HEK293 (cell line): ENCODE data around the gene PPP2R2B.

Source experiments
- CTCF ChIP-seq: fragments of 450-650 bp; formaldehyde crosslinking; IDR thresholded peaks from 2 replicates; pipeline ENCODE4 v1.5.1; 2016; ENCODE audit warnings: missing biosample characterization, missing genetic modification characterization
- MEIS1 ChIP-seq: sonication (generic); formaldehyde crosslinking; IDR thresholded peaks from 2 replicates; pipeline ENCODE4 v1.8.1; 2022; ENCODE audit warnings: missing genetic modification reagents, mild to moderate bottlenecking, borderline replicate concordance
- REPIN1 ChIP-seq: fragments of 450-650 bp; formaldehyde crosslinking; IDR thresholded peaks from 2 replicates; pipeline ENCODE4 v1.5.1; 2017; ENCODE audit warnings: missing biosample characterization, missing genetic modification characterization, low read depth
- ZBTB10 ChIP-seq: fragments of 450-650 bp; formaldehyde crosslinking; IDR thresholded peaks from 2 replicates; pipeline ENCODE4 v1.5.1; 2016; ENCODE audit warnings: missing biosample characterization, missing genetic modification characterization
- ZNF121 ChIP-seq: fragments of 450-650 bp; formaldehyde crosslinking; IDR thresholded peaks from 2 replicates; pipeline ENCODE4 v1.5.1; 2016; ENCODE audit warnings: missing biosample characterization, missing genetic modification characterization
- ZNF148 ChIP-seq: fragments of 450-650 bp; formaldehyde crosslinking; IDR thresholded peaks from 2 replicates; pipeline ENCODE4 v1.5.0; 2017; ENCODE audit warnings: missing biosample characterization, missing genetic modification characterization, borderline replicate concordance
- ZNF202 ChIP-seq: fragments of 450-650 bp; formaldehyde crosslinking; IDR thresholded peaks from 2 replicates; pipeline ENCODE4 v1.5.1; 2016; ENCODE audit warnings: missing biosample characterization, missing genetic modification characterization, borderline replicate concordance
- ZNF211 ChIP-seq: fragments of 450-650 bp; formaldehyde crosslinking; IDR thresholded peaks from 2 replicates; pipeline ENCODE4 v1.5.1; 2016; ENCODE audit warnings: low read depth, missing biosample characterization, missing genetic modification characterization
- ZNF292 ChIP-seq: fragments of 450-650 bp; formaldehyde crosslinking; IDR thresholded peaks from 2 replicates; pipeline ENCODE4 v1.5.1; 2016; ENCODE audit warnings: low read depth, missing biosample characterization, missing genetic modification characterization, borderline replicate concordance
- ZNF670 ChIP-seq: fragments of 450-650 bp; formaldehyde crosslinking; IDR thresholded peaks from 2 replicates; pipeline ENCODE4 v1.5.1; 2016; ENCODE audit warnings: missing biosample characterization, missing genetic modification characterization, low read depth
- ZNF785 ChIP-seq: fragments of 450-650 bp; formaldehyde crosslinking; IDR thresholded peaks from 2 replicates; pipeline ENCODE4 v1.5.1; 2016; ENCODE audit warnings: missing biosample characterization, missing genetic modification characterization
- TF ChIP-seq, protein P1 (sequence below): fragments of 450-650 bp; formaldehyde crosslinking; IDR thresholded peaks from 2 replicates; pipeline ENCODE4 v1.5.1; 2016; ENCODE audit warnings: missing biosample characterization, missing genetic modification characterization

DNA sequence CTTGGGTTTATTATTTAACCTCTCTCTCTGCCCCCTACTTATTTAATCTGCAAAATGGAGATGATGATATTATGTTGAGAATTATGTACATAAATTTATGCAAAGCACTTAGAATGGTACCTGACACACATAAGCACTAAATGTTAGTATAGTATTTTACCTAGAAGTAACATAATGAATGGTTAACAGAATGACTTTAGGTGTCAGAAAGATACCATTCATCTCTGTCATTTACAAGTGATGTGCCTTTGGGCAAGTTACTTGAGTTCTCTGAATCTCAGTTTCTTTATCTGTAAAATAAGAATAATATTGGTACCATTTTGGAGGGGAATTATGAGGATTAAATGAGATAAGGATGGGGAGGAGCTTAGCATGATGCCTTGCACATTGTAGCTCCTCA is 159.4 kb downstream of the PPP2R2B start:
- no peak for TF ChIP-seq ZNF670 (tag by site-specific recombination)
- no peak for TF ChIP-seq ZBTB10 (tag by site-specific recombination)
- no peak for TF ChIP-seq ZNF292 (tag by site-specific recombination)
- TF ChIP-seq ZNF211 (tag by site-specific recombination), result no peak
- no peak for TF ChIP-seq ZNF148 (tag by site-specific recombination)
- TF ChIP-seq CTCF (tag by site-specific recombination), result no peak
- TF ChIP-seq ZNF785 (tag by site-specific recombination), result no peak
- TF ChIP-seq ZNF121 (tag by site-specific recombination), result no peak
- TF ChIP-seq, protein P1, sequence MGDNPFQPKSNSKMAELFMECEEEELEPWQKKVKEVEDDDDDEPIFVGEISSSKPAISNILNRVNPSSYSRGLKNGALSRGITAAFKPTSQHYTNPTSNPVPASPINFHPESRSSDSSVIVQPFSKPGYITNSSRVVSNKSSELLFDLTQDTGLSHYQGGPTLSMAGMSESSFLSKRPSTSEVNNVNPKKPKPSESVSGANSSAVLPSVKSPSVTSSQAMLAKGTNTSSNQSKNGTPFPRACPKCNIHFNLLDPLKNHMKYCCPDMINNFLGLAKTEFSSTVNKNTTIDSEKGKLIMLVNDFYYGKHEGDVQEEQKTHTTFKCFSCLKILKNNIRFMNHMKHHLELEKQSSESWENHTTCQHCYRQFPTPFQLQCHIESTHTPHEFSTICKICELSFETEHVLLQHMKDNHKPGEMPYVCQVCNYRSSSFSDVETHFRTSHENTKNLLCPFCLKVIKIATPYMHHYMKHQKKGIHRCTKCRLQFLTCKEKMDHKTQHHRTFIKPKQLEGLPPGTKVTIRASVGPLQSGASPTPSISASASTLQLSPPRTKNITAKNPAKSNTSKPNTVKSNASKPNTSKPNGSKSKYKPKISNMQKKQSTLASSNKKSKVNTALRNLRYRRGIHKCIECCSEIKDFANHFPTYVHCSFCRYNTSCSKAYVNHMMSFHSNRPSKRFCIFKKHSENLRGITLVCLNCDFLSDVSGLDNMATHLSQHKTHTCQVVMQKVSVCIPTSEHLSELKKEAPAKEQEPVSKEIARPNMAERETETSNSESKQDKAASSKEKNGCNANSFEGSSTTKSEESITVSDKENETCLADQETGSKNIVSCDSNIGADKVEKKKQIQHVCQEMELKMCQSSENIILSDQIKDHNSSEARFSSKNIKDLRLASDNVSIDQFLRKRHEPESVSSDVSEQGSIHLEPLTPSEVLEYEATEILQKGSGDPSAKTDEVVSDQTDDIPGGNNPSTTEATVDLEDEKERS, result no peak
- no peak for TF ChIP-seq ZNF202 (tag by site-specific recombination)
- TF ChIP-seq REPIN1 (tag by site-specific recombination), result no peak
- no peak for TF ChIP-seq MEIS1 (CRISPR knock-in tag)
